SK-N-SH (cell line): ENCODE data around the gene PDE11A. TPM values are rescaled to one million over a fixed set of nuclear protein-coding genes. Genes with fewer than 3 reads are reported as not detected.

Source experiments
- CTCF ChIA-PET: fragments of 300-600, 350-600 bp; formaldehyde crosslinking; extraction: SDS; loops from one replicate; lab custom pipeline; 2021; lab: Yijun Ruan, JAX
- POLR2A ChIA-PET: fragments of 350-600 bp; sonication (Branson Sonifier 250); formaldehyde crosslinking; extraction: SDS; loops from one replicate; lab custom pipeline; 2020; ENCODE audit warnings: antibody characterized with exemption, inconsistent platforms; lab: Yijun Ruan, JAX
- DNase-seq: peaks from one replicate; pipeline ENCODE4 v3.0.0; 2012
- H2AFZ ChIP-seq: fragments of 200-600 bp; sonication (generic); 2 replicates; pipeline ENCODE4 v1.8.1; 2016; ENCODE audit warnings: antibody characterized with exemption, mild to moderate bottlenecking, low read depth
- H3F3A ChIP-seq: fragments of 200-600 bp; sonication (generic); replicated peaks from 2 replicates; pipeline ENCODE3; 2016; ENCODE audit warnings: antibody characterized with exemption, mild to moderate bottlenecking; ENCODE audit not compliant: insufficient read depth
- H3K27ac ChIP-seq, 2 experiments: fragments of 200-500 bp in 1 of 2; fragments of 200-600 bp in 1 of 2; sonication (Bioruptor generic) in 1 of 2; sonication (generic), shearing (Covaris generic) in 1 of 2; 2 replicates each; pipeline versions ENCODE4 v1.5.1 to v1.6.1; 2014 to 2016; ENCODE audit warnings: low read depth in 2 of 2, inconsistent platforms in 1 of 2, low read length in 1 of 2, mild to moderate bottlenecking in 1 of 2, mixed read lengths in 1 of 2
- H3K27me3 ChIP-seq: fragments of 200-600 bp; sonication (generic), shearing (Covaris generic); 2 replicates; pipeline ENCODE4 v1.6.1; 2016; ENCODE audit warnings: mixed run types; ENCODE audit not compliant: insufficient read depth
- H3K36me3 ChIP-seq, 2 experiments: fragments of 200-500 bp in 1 of 2; fragments of 200-600 bp in 1 of 2; sonication (Bioruptor generic) in 1 of 2; sonication (generic) in 1 of 2; replicated peaks in 1 of 2; 2 replicates each; pipeline versions ENCODE3 to v1.5.1; 2014 to 2016; ENCODE audit warnings: low read length in 1 of 2, mild to moderate bottlenecking in 1 of 2; ENCODE audit not compliant: insufficient read depth in 2 of 2, control insufficient read depth in 1 of 2
- H3K4me1 ChIP-seq, 2 experiments: fragments of 200-500 bp in 1 of 2; fragments of 200-600 bp in 1 of 2; sonication (Bioruptor generic) in 1 of 2; sonication (generic), shearing (Covaris generic) in 1 of 2; 2 replicates each; pipeline versions ENCODE4 v1.5.1 to v1.6.1; 2014 to 2016; ENCODE audit warnings: low read depth in 1 of 2, low read length in 1 of 2, mixed run types in 1 of 2; ENCODE audit not compliant: insufficient read depth in 2 of 2, control insufficient read depth in 1 of 2
- H3K4me2 ChIP-seq: fragments of 200-600 bp; sonication (generic), shearing (Covaris generic); 2 replicates; pipeline ENCODE4 v1.6.1; 2017; ENCODE audit warnings: mixed run types
- H3K4me3 ChIP-seq, 2 experiments: fragments of 200-500 bp in 1 of 2; fragments of 200-600 bp in 1 of 2; sonication (Bioruptor generic) in 1 of 2; sonication (generic), shearing (Covaris generic) in 1 of 2; 2 replicates each; pipeline versions ENCODE4 v1.5.1 to v1.8.1; 2014 to 2016; ENCODE audit warnings: low read depth in 2 of 2, inconsistent platforms in 1 of 2, low read length in 1 of 2, mild to moderate bottlenecking in 1 of 2, mixed read lengths in 1 of 2, moderate library complexity in 1 of 2
- H3K79me2 ChIP-seq: fragments of 200-600 bp; sonication (generic); 2 replicates; pipeline ENCODE4 v1.8.1; 2017; ENCODE audit warnings: mild to moderate bottlenecking; ENCODE audit not compliant: insufficient read depth
- H3K9ac ChIP-seq: fragments of 200-600 bp; sonication (generic); 2 replicates; pipeline ENCODE4 v1.6.1; 2017; ENCODE audit warnings: mixed run types
- H3K9me2 ChIP-seq: fragments of 200-600 bp; sonication (generic); 2 replicates; pipeline ENCODE4 v1.6.1; 2017; ENCODE audit warnings: mixed run types
- H3K9me3 ChIP-seq: fragments of 200-600 bp; sonication (generic); 2 replicates; pipeline ENCODE4 v1.6.1; 2017; ENCODE audit warnings: mixed run types, mild to moderate bottlenecking, moderate library complexity
- H4K20me1 ChIP-seq: fragments of 200-600 bp; sonication (generic); 2 replicates; pipeline ENCODE4 v1.6.1; 2017; ENCODE audit warnings: mild to moderate bottlenecking, mixed run types; ENCODE audit not compliant: insufficient read depth
- CHD2 ChIP-seq: fragments of 150-350 bp; IDR thresholded peaks from 2 replicates; pipeline ENCODE4 v1.6.1; 2018; ENCODE audit warnings: low read length; ENCODE audit not compliant: partially characterized antibody
- CTCF ChIP-seq: fragments of 200-600 bp; sonication (generic); IDR thresholded peaks from 2 replicates; pipeline ENCODE4 v1.6.1; 2017; ENCODE audit warnings: antibody characterized with exemption, mild to moderate bottlenecking, moderate library complexity
- EP300 ChIP-seq, 2 experiments: IDR thresholded peaks; 2 replicates each; pipeline versions ENCODE4 v1.4.0 to v1.6.1; 2012; ENCODE audit warnings: borderline replicate concordance in 1 of 2, low read depth in 1 of 2, low read length in 1 of 2
- MAX ChIP-seq: IDR thresholded peaks from 2 replicates; pipeline ENCODE4 v1.4.0; 2012; ENCODE audit warnings: low read depth
- MXI1 ChIP-seq: IDR thresholded peaks from 2 replicates; pipeline ENCODE4 v1.6.1; 2012; ENCODE audit warnings: mild to moderate bottlenecking, low read depth, low read length, improper control_type of control experiment
- NFIC ChIP-seq: IDR thresholded peaks from 2 replicates; pipeline ENCODE4 v1.4.0; 2012; ENCODE audit warnings: borderline replicate concordance
- PBX3 ChIP-seq: IDR thresholded peaks from 2 replicates; pipeline ENCODE4; 2012
- POLR2AphosphoS5 ChIP-seq: IDR thresholded peaks from 2 replicates; pipeline ENCODE4 v1.6.1; 2012; ENCODE audit warnings: low read depth, low read length
- RAD21 ChIP-seq: IDR thresholded peaks from 2 replicates; pipeline ENCODE4 v1.6.1; 2012; ENCODE audit warnings: mild to moderate bottlenecking, low read length
- RCOR1 ChIP-seq: fragments of 150-350 bp; IDR thresholded peaks from 2 replicates; pipeline ENCODE4 v1.6.1; 2017; ENCODE audit warnings: antibody characterized with exemption, low read length
- SIN3A ChIP-seq: IDR thresholded peaks from 2 replicates; pipeline ENCODE4 v1.6.1; 2012; ENCODE audit warnings: low read depth, mild to moderate bottlenecking, low read length, moderate library complexity, borderline replicate concordance
- SMC3 ChIP-seq: IDR thresholded peaks from 2 replicates; pipeline ENCODE4 v1.6.1; 2012; ENCODE audit warnings: low read depth, low read length, improper control_type of control experiment
- TAF1 ChIP-seq: IDR thresholded peaks from 2 replicates; pipeline ENCODE4 v1.6.1; 2012; ENCODE audit warnings: low read depth, mild to moderate bottlenecking, low read length, moderate library complexity, borderline replicate concordance
- WGBS: methylation state at CpG from one replicate; pipeline ENCODE4 v1.1.6; 2017; ENCODE audit warnings: low lambda C conversion rate; 5-methylcytosine and 5-hydroxymethylcytosine counted together
- polyA plus RNA-seq, 3 experiments: library from polyadenylated mRNA; depleted of rRNA; stranded (reverse); fragments of >200 nt; gene quantifications; 2 replicates each; pipeline ENCODE4 v1.2.3, GENCODE V29; 2012

PDE11A gene
- polyA plus RNA-seq, 1 of the 3 experiments (the other 2 are of a cell fraction), result 0.10 TPM

DNA sequence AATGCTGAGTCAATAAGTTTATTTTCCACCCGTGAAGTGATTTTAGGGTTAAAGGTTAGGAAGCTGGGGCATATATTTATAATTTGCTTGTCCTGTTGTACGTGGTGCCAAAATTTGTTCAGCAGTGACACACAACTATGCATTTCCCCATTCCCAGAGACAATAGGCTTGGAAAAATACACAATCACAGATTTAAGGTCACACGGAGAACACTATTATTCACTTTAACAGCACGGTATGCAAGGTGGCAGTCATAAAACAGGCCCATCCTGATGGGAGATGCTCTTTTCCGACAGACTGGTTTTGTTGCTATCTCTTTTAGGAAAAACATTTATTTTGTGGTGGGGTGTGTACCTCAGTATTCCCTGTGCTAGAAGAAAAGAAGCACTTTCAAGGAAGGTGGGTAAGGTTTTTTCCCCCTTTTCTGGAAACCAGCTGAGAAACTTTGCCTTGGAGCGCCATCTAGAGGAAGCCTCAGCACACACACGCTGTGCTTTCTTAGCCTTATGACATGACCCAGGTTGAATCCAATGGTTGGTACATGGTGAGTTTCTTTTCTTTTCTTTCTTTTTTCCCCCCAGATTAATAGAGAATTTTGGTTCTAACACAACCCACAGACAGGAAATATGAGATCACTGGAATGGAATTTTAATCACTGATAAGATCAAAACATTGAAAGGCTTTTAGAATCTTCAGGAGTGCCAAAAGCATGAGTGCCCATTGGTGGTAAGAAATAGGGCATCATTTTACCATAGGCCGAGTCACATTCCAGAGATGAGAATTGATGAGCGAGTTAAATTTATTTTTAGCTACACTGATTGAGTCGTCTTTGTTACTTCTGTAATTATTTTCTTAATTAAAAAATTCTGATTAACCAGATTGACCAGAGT, 347.9 kb downstream of the PDE11A start:
- H3K9ac ChIP-seq, result no peak overlapping the region
- no peaks in the 10 kb centered on the region for H3K9me3 ChIP-seq
- no peaks in the 10 kb centered on the region for H4K20me1 ChIP-seq
- H3F3A ChIP-seq, result no peaks in the 10 kb centered on the region
- peaks cover 0 to 7% of the 10 kb centered on the region in 2 experiments; a peak in 1 of 4 replicates for H3K4me1 ChIP-seq
- H3K4me3 ChIP-seq, result peak overlapping the region in 1 of 2 experiments; percentile 53; a peak in 1 of 4 replicates
- 47% methylated on average over 10 of the region's 10 CpGs for WGBS
- DNase-seq, result peak; percentile 60
- no peaks in the 10 kb centered on the region for H3K27me3 ChIP-seq
- H2AFZ ChIP-seq, result peak overlapping the region; percentile 57; the same call in 1 of the 2 replicates
- TF ChIP-seq SIN3A (no peak), SMC3 (peak; percentile 76), CTCF (peak; percentile 98), MAX (no peak), CHD2 (peak; percentile 17), RAD21 (peak; percentile 95)
- H3K36me3 ChIP-seq, result no peaks in the 10 kb centered on the region
- CTCF ChIA-PET, result interaction anchor here (0.6 to 4.7 kb wide), 47 partner anchors 9 to 561 kb away, joined by 3 to 45 read pairs (median 5); partner anchors contain the start of gene AGPS
- no peak overlapping the region; a peak in 1 of 4 replicates for H3K27ac ChIP-seq
- POLR2A ChIA-PET, result no interaction called here
- H3K79me2 ChIP-seq, result no peaks in the 10 kb centered on the region
- no peaks in the 10 kb centered on the region for H3K9me2 ChIP-seq
- no peak overlapping the region for H3K4me2 ChIP-seq

DNA sequence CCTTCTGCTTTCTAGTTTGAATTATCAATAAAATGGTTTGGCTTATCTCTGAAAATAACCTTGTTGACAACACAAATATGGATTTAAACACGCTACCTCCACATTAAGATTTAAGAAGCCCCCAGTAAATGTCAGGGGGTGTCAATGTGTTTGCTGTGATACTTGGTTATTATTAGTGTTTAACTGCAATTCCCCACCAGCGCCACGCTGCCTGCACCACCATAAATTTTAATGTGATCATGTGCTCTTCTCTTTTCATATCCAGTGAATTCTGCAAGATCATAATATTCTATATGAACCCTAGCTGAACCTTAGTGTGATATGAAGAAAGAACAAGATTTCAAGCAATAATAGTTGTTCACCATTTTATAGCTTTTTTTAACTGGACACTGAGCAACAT, 349.3 kb downstream of the PDE11A start:
- no peak for TF ChIP-seq RCOR1
- TF ChIP-seq NFIC, result no peak
- TF ChIP-seq EP300 (IDR thresholded peaks at IDR 0.05; ENCODE audit: borderline replicate concordance in 1 of 2, low read depth in 1 of 2, low read length in 1 of 2), result no peak
- TF ChIP-seq CHD2, result no peak
- TF ChIP-seq PBX3, result no peak
- TF ChIP-seq POLR2AphosphoS5, result no peak
- no peak for TF ChIP-seq MXI1
- no peak for TF ChIP-seq TAF1
- TF ChIP-seq, all 33 proteins: peak for 0
- Histone ChIP-seq H3K4me3 (no peak overlapping the region), H2AFZ (peak overlapping the region; percentile 1; the same call in 1 of the 2 replicates), H3K27me3 (no peaks in the 10 kb centered on the region), H3F3A (no peaks in the 10 kb centered on the region), H3K27ac (no peak overlapping the region), H3K36me3 (no peaks in the 10 kb centered on the region), H3K79me2 (no peaks in the 10 kb centered on the region), H3K4me2 (no peak overlapping the region), H3K9me3 (no peaks in the 10 kb centered on the region), H3K9me2 (no peaks in the 10 kb centered on the region), H4K20me1 (no peaks in the 10 kb centered on the region), H3K4me1 (peaks cover 0 to 7% of the 10 kb centered on the region in 2 experiments; a peak in 1 of 4 replicates), H3K9ac (no peak overlapping the region)
- WGBS, result 76% methylated on average over 3 of the region's 3 CpGs
- POLR2A ChIA-PET, result no interaction called here
- CTCF ChIA-PET, result interaction anchor here (1.0 to 4.7 kb wide), 12 partner anchors 19 to 1596 kb away, joined by 3 to 45 read pairs (median 4); no protein-coding TSS in a partner anchor
- no peak for DNase-seq
